Measurements from ENCODE around the gene UGT1A9.

The UGT1A9 gene

DNA sequence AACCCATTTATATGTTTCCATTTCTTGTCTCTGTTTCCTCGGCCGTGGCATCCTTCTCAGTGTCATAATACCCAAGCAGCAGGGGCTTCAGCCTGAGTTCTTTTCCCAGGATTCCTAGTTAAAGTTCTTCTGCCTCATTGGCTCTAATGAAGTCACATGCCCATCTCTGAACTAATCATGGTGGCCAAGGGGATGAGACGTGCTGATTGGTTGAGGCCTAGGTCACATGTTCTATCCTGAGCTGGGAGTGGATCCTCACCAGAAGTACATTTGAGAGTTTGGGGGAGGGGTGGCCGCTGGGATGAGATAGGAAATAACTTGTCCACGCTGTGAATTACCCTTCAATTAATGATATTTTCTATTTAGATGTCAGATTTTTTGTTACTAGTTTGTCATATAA lies 37.2 kb downstream of the UGT1A9 start:
- no peak for DNase-seq (ENCODE audit: low read depth)

GRCh38 chr2:233711312-233712008 lies 39.8 kb downstream of the UGT1A9 start:
- peak; percentile 87 for DNase-seq (ENCODE audit: low read depth)
- no peak overlapping the region for H3K4me3 ChIP-seq (replicated peaks; ENCODE audit: low read depth, low read length)
- TF ChIP-seq, protein P1, sequence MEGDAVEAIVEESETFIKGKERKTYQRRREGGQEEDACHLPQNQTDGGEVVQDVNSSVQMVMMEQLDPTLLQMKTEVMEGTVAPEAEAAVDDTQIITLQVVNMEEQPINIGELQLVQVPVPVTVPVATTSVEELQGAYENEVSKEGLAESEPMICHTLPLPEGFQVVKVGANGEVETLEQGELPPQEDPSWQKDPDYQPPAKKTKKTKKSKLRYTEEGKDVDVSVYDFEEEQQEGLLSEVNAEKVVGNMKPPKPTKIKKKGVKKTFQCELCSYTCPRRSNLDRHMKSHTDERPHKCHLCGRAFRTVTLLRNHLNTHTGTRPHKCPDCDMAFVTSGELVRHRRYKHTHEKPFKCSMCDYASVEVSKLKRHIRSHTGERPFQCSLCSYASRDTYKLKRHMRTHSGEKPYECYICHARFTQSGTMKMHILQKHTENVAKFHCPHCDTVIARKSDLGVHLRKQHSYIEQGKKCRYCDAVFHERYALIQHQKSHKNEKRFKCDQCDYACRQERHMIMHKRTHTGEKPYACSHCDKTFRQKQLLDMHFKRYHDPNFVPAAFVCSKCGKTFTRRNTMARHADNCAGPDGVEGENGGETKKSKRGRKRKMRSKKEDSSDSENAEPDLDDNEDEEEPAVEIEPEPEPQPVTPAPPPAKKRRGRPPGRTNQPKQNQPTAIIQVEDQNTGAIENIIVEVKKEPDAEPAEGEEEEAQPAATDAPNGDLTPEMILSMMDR (IDR thresholded peaks at IDR 0.05; ENCODE audit: low read length, missing control alignments), result peak; percentile 96

More for the DNA sequence above, 37.2 kb downstream of the UGT1A9 start:
- TF ChIP-seq, protein P1 (IDR thresholded peaks at IDR 0.05; ENCODE audit: low read length, missing control alignments), result no peak
- H3K4me3 ChIP-seq (replicated peaks; ENCODE audit: low read depth, low read length), result no peak overlapping the region

- TF ChIP-seq, protein P1 (IDR thresholded peaks at IDR 0.05; ENCODE audit: low read length, missing control alignments), result no peak
- no peak within 1 kb of the TSS for H3K4me3 ChIP-seq (replicated peaks; ENCODE audit: low read depth, low read length)
- DNase-seq (ENCODE audit: low read depth), result no peak
These were observed 41.0 kb downstream of the UGT1A9 start, which contains the start of gene UGT1A5 for GRCh38 chr2:233712611-233713261. Gene UGT1A5 (plus strand): TSS chr2:233712907. CDS start chr2:233712992, 85 bp downstream.

- no peak for DNase-seq (ENCODE audit: low read depth)
- TF ChIP-seq, protein P1 (IDR thresholded peaks at IDR 0.05; ENCODE audit: low read length, missing control alignments), result no peak
These were observed 41.5 kb downstream of the UGT1A9 start for GRCh38 chr2:233713262-233713615.

DNA sequence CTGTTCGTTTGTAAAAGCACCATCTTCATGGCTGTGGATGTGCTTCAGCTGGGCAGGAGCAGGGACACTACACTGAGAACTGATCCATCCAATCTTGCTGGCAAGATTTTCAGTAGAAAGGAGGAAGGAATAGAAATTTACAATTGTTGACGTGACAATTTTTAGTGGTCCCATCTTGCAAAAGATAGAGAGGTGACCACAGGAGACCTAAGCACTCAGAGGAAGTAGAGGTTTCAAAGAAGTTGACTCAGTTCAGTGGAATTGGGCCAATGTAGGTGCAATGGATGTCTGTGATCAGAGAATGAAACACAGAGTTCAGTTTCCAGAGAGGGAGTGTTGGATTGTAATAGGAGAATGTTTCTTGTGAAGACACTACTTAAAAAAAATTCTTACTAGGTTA lies 42.4 kb downstream of the UGT1A9 start:
- no peak overlapping the region for H3K4me3 ChIP-seq (replicated peaks; ENCODE audit: low read depth, low read length)
- TF ChIP-seq, protein P1 (IDR thresholded peaks at IDR 0.05; ENCODE audit: low read length, missing control alignments), result no peak
- no peak for DNase-seq (ENCODE audit: low read depth)

More at GRCh38 chr2:233713262-233713615, 41.5 kb downstream of the UGT1A9 start:
- no peak overlapping the region for H3K4me3 ChIP-seq (replicated peaks; ENCODE audit: low read depth, low read length)

- DNase-seq (ENCODE audit: low read depth), result no peak
- H3K4me3 ChIP-seq (replicated peaks; ENCODE audit: low read depth, low read length), result no peak within 1 kb of the TSS
- TF ChIP-seq, protein P1 (IDR thresholded peaks at IDR 0.05; ENCODE audit: low read length, missing control alignments), result no peak
These were observed 46.9 kb downstream of the UGT1A9 start, which contains the start of gene UGT1A4 for GRCh38 chr2:233718552-233718951. Gene UGT1A4 (plus strand): TSS chr2:233718736. CDS start chr2:233718821, 85 bp downstream.

All from fibroblast of pulmonary artery (primary cell).